Tibial nerve (tissue), 4 donors: ENCODE measurements around the gene PUSL1. TPM values are rescaled to one million over a fixed set of nuclear protein-coding genes. Genes with fewer than 3 reads are reported as not detected.

Source experiments
- DNase-seq, 2 donors: peaks; one replicate each; pipeline ENCODE4 v3.0.0-alpha.2; 2019; ENCODE audit warnings: low spot score in 2 of 2
- H3K27ac ChIP-seq, 4 donors: fragments of 200-600 bp; sonication (generic) in 3 of 4; one replicate each; pipeline ENCODE4 v1.5.1; 2017 to 2019; ENCODE audit warnings: mild to moderate bottlenecking in 1 of 4
- H3K27me3 ChIP-seq, 2 donors: fragments of 200-600 bp; sonication (generic) in 1 of 2; one replicate each; pipeline versions ENCODE4 v1.5.1 to v1.6.0; 2017 to 2019
- H3K36me3 ChIP-seq, 3 donors: fragments of 200-600 bp; sonication (generic); one replicate each; pipeline ENCODE4 v1.5.1; 2018 to 2019
- H3K4me1 ChIP-seq, 4 donors: fragments of 200-600 bp; sonication (generic) in 3 of 4; one replicate each; pipeline ENCODE4 v1.5.1; 2017 to 2019
- H3K4me3 ChIP-seq, 4 donors: fragments of 200-600 bp; sonication (generic) in 3 of 4; one replicate each; pipeline ENCODE4 v1.5.1; 2017 to 2019; ENCODE audit warnings: mild to moderate bottlenecking in 1 of 4, moderate library complexity in 1 of 4
- H3K9me3 ChIP-seq, 4 donors: fragments of 200-600 bp; sonication (generic) in 3 of 4; one replicate each; pipeline ENCODE4 v1.5.1; 2017 to 2019
- CTCF ChIP-seq, 5 experiments: fragments of 200-600 bp in 3 of 5; fragments of 450-650 bp in 2 of 5; sonication (generic) in 3 of 5; IDR thresholded peaks; one replicate each; pipeline ENCODE4 v1.5.1; 2016 to 2019; ENCODE audit warnings: antibody characterized with exemption in 5 of 5, mild to moderate bottlenecking in 3 of 5, moderate library complexity in 2 of 5
- EP300 ChIP-seq, 2 donors: sonication (generic); formaldehyde crosslinking; IDR thresholded peaks; one replicate each; pipeline ENCODE4 v1.6.1; 2017; ENCODE audit warnings: antibody characterized with exemption in 2 of 2, mild to moderate bottlenecking in 1 of 2
- POLR2A ChIP-seq, 2 donors: fragments of 450-650 bp; IDR thresholded peaks; one replicate each; pipeline ENCODE4 v1.6.1; 2017; ENCODE audit warnings: antibody characterized with exemption in 2 of 2, mild to moderate bottlenecking in 2 of 2, moderate library complexity in 2 of 2
- WGBS, 2 donors: methylation state at CpG; one replicate each; pipeline ENCODE4 v1.1.5; 2018; 5-methylcytosine and 5-hydroxymethylcytosine counted together
- total RNA-seq, 4 donors: library from RNA; depleted of rRNA; stranded (reverse); fragments of >200 nt; gene quantifications; one replicate each; pipeline ENCODE4 v1.1.0, GENCODE V29; 2016

Gene PUSL1
- total RNA-seq, 4 donors from 2014 or later = 17.5 to 22.2 (median 19.7) TPM

- Histone ChIP-seq H3K27me3 (peaks cover 0 to 4% of the 10 kb centered on the region in 2 donors), H3K36me3 (peaks cover 0 to 46% (median 0%) of the 10 kb centered on the region in 3 donors), H3K9me3 (no peaks in the 10 kb centered on the region), H3K4me3 (no peak overlapping the region), H3K4me1 (peaks cover 0 to 18% (median 3%) of the 10 kb centered on the region in 4 donors), H3K27ac (no peak overlapping the region)
- TF ChIP-seq CTCF (IDR thresholded peaks at IDR 0.05) (peak; percentile 22 to 83 (median 42)), POLR2A (IDR thresholded peaks at IDR 0.05) (no peak), EP300 (IDR thresholded peaks at IDR 0.05) (no peak)
- peak in 1 of 2 donors; percentile 48 for DNase-seq
- WGBS, 2 donors = 62 to 65% methylated on average over 20 to 34 of the region's 45 CpGs
These were observed 16.6 kb upstream of the PUSL1 start for GRCh38 chr1:1291548-1292441.

DNA sequence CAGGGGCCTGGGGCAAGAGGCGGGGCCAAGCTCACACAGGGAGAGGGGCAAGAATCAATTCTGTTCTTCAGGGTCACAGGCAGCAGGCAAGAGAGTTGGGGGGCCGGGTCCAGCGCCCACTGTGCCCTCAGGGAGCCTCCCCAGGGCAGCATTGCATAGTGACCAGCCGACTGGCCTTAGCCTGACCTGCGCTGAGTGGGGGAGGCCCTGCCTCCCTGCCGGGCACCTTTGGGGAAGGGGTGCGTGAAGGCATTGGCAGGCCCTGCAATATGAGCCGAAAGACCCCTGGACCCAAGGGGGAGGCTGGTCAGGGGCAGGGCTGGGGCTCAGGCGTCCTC lies 16.0 kb upstream of the PUSL1 start:
- Histone ChIP-seq H3K9me3 (no peaks in the 10 kb centered on the region), H3K27me3 (no peaks in the 10 kb centered on the region), H3K36me3 (peaks cover 0 to 49% (median 0%) of the 10 kb centered on the region in 3 donors), H3K27ac (no peak overlapping the region), H3K4me1 (peaks cover 0 to 18% (median 3%) of the 10 kb centered on the region in 4 donors), H3K4me3 (no peak overlapping the region)
- DNase-seq = no peak
- TF ChIP-seq EP300 (IDR thresholded peaks at IDR 0.05) (no peak), CTCF (IDR thresholded peaks at IDR 0.05) (no peak), POLR2A (IDR thresholded peaks at IDR 0.05) (no peak)
- WGBS, 2 donors = 82 to 90% methylated on average over 9 of the region's 9 CpGs

GRCh38 chr1:1292851-1293250 lies 15.5 kb upstream of the PUSL1 start:
- Histone ChIP-seq H3K36me3 (peaks cover 0 to 53% (median 0%) of the 10 kb centered on the region in 3 donors), H3K4me3 (no peak overlapping the region), H3K27me3 (no peaks in the 10 kb centered on the region), H3K27ac (no peak overlapping the region), H3K4me1 (peaks cover 0 to 18% (median 3%) of the 10 kb centered on the region in 4 donors), H3K9me3 (no peaks in the 10 kb centered on the region)
- 94% methylated on average over 15 to 18 of the region's 18 CpGs for WGBS, 2 donors
- DNase-seq = no peak
- no peak for TF ChIP-seq EP300 (IDR thresholded peaks at IDR 0.05)
- no peak for TF ChIP-seq POLR2A (IDR thresholded peaks at IDR 0.05)
- no peak for TF ChIP-seq CTCF (IDR thresholded peaks at IDR 0.05)

- DNase-seq = no peak
- H3K27ac ChIP-seq = no peak overlapping the region
- H3K36me3 ChIP-seq = peaks cover 0 to 59% (median 0%) of the 10 kb centered on the region in 3 donors
- H3K4me3 ChIP-seq = no peak overlapping the region
- 88 to 89% methylated on average over 43 to 58 of the region's 94 CpGs for WGBS, 2 donors
- no peak for TF ChIP-seq CTCF (IDR thresholded peaks at IDR 0.05)
- peaks cover 0 to 19% (median 3%) of the 10 kb centered on the region in 4 donors for H3K4me1 ChIP-seq
- H3K27me3 ChIP-seq = no peaks in the 10 kb centered on the region
- H3K9me3 ChIP-seq = no peaks in the 10 kb centered on the region
These were observed 14.8 kb upstream of the PUSL1 start for GRCh38 chr1:1293263-1294249.
